ENCODE results near the gene FAM156A.
"Not testable (repeated sequence)": the region's sequence is repeated elsewhere in the genome, so short reads cannot be mapped to it uniquely, and the experiment has no call there.

The FAM156A gene

GRCh38 chrX:52958961-52959360 lies 643 bp upstream of the FAM156A start:
- not testable (repeated sequence) for DNase-seq

GRCh38 chrX:52949884-52950283 lies 8.4 kb downstream of the FAM156A start:
- not testable (repeated sequence) for DNase-seq

- DNase-seq: not testable (repeated sequence)
Observed at GRCh38 chrX:52949325-52949724, 9.0 kb downstream of the FAM156A start.

- DNase-seq: not testable (repeated sequence)
Observed at GRCh38 chrX:52948265-52948664, 10.1 kb downstream of the FAM156A start.

GRCh38 chrX:52947501-52947900 lies 10.8 kb downstream of the FAM156A start:
- not testable (repeated sequence) for DNase-seq

- DNase-seq: not testable (repeated sequence)
Observed at GRCh38 chrX:52945838-52946494, 12.4 kb downstream of the FAM156A start.

GRCh38 chrX:52941728-52942127 lies 16.6 kb downstream of the FAM156A start:
- DNase-seq: not testable (repeated sequence)

GRCh38 chrX:52940704-52941103 lies 17.6 kb downstream of the FAM156A start:
- DNase-seq: not testable (repeated sequence)

GRCh38 chrX:52935470-52935784 lies 22.9 kb downstream of the FAM156A start:
- DNase-seq: not testable (repeated sequence)

- DNase-seq: peak; percentile 98 to 99
Observed at GRCh38 chrX:52934704-52935469, 23.4 kb downstream of the FAM156A start.

- DNase-seq: no peak
Observed at GRCh38 chrX:52933976-52934703, 24.2 kb downstream of the FAM156A start.

- DNase-seq: no peak
Observed at GRCh38 chrX:52933213-52933612, 25.1 kb downstream of the FAM156A start.

GRCh38 chrX:52930214-52930613 lies 28.1 kb downstream of the FAM156A start:
- DNase-seq: not testable (repeated sequence)

GRCh38 chrX:52923781-52924241 lies 34.5 kb downstream of the FAM156A start:
- DNase-seq: peak in 1 of 2 experiments; percentile 15

- not testable (repeated sequence) for DNase-seq
Observed at GRCh38 chrX:52914704-52915103, 43.6 kb downstream of the FAM156A start.

- DNase-seq: not testable (repeated sequence)
Observed at GRCh38 chrX:52913681-52914080, 44.6 kb downstream of the FAM156A start.

GRCh38 chrX:52909313-52909969 lies 48.9 kb downstream of the FAM156A start:
- DNase-seq: not testable (repeated sequence)

- not testable (repeated sequence) for DNase-seq
Observed at GRCh38 chrX:52907900-52908299, 50.4 kb downstream of the FAM156A start.

- not testable (repeated sequence) for DNase-seq
Observed at GRCh38 chrX:52907137-52907536, 51.2 kb downstream of the FAM156A start.

- DNase-seq: not testable (repeated sequence)
Observed at GRCh38 chrX:52906072-52906471, 52.2 kb downstream of the FAM156A start.

GRCh38 chrX:52905531-52905930 lies 52.8 kb downstream of the FAM156A start:
- not testable (repeated sequence) for DNase-seq

Data from SHP77 (cell line).